HG02588 (cell line): ENCODE measurements around the gene NRG3.

Source experiments
- ATAC-seq: cut with Tn5 transposase; IDR thresholded peaks from one replicate; pipeline ENCODE4 v1.9.1; 2021; ENCODE audit warnings: mild to moderate bottlenecking, moderate library complexity; ENCODE audit not compliant: unreplicated experiment

NRG3 gene

DNA sequence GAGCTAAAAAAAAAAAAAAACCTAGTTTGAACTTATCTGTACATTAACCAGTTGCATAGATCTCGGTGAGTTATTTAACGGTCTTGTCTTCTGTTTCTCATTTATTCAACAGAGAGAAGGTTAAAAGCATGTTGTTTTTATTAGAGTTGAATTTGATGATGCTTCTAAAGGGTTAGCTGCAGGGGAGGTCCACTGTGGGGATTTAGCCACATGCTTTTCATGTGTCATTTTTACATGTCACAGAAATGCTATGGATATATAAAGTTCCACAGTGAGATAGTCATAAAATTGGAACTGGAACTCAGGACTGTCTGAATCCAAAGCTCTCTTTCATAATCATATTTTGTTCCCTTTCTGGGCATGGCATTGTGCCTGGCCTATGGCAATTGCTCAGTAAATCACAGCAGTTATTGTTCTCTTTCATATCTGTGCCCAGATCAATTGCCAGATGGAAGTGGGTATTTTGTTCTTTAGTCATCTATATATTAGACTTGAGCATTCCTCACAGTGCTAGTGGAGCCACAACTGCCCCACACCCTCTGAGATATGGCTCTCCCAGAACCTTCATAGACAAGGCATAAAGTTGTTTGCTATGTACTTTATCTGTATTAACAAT lies 578.8 kb downstream of the NRG3 start:
- ATAC-seq = no peak

DNA sequence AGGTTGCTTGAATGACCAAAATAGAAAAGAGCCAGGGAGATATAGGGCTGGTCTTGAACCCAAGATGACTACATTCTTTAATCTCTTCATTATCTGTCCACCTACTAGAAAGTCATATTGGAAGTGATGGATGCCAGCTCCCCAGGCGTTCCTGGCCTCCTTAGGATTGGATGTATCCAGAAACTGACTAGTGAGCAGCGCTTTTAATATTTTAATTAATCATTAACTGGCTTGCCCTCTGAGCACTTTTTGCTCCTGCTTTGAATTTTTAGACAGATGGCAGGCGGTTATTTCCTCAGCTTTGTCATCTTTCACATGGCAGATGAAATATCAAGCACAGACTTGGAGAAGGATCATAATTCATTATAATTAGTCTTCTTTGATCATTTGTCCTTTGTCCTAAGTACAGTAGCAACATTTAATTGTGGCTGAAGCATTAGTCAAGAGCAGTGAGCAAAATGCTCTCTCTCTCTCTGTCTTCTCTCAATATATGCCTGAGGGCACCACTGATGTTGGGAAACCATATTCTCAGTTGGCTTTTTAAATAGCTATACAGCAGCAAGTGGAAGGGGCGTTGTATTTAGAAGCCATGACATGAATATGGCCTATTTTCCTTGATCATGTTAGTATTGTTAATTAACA lies 588.0 kb downstream of the NRG3 start:
- no peak for ATAC-seq

DNA sequence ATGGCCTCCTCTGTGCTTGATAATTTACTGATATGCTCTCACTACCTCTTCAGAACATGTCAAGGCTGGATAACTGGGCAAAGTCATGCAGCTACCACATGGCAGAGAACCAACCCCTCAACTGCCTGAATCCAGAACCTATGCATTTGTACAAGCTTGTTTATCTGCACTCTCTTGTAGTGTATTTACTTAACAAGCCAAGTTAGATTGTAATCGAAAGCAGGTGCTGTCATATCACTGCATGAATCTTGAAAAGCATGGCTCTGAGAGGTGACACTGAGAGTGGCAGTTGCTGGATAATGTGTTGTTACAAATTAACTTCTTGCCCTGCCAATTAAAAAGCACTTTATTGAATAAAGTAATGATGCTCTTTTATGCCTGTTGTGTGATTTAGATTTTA lies 588.6 kb downstream of the NRG3 start:
- ATAC-seq = no peak

DNA sequence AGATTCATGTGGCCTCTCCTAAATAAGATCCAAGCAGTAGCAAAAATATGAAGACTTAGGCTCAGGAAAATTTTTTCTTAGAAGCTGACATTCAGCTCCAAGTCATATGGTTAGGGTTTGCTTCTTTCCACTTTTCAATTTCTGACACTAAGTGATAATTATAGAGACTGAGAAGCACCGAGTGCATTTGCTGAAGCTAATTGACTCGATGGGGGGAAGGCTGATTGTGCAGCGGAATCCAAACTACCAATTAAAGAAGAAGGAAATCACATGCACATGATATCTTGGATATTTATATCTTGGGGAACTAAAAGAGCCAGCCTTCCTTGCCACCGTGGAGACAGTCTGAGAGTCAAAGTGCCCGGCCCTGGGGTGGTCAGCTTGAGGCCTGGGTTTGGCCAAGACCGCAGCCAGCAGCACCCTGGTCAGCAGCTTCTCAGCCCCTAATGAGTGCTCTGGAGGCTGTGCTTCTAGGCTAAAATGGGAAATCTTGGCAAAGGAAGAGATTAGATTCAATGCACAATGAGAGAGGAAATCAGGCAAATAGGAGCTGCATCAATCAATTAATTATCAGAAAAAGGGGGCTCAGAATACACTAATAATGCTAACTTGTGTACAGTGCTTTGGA lies 589.3 kb downstream of the NRG3 start:
- no peak for ATAC-seq

DNA sequence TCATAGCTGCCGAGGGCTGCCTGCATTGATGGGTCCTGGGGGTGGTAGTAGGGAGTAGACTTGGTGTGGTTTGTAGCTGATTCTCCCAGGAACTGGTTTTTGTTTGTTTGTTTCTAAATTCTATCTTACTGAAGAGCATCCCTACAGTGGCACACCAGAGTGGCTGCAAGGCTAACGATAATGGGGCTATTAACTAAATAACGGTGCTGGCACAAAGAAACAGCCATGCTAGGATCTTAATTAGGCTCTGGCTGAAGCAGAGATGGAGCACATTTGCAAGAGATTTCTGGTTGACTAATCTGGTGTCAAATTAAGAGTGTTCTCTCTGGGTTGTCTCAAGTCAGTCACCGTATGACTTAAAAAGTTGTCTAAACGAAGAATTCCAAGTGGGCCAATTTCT lies 590.0 kb downstream of the NRG3 start:
- ATAC-seq = no peak

DNA sequence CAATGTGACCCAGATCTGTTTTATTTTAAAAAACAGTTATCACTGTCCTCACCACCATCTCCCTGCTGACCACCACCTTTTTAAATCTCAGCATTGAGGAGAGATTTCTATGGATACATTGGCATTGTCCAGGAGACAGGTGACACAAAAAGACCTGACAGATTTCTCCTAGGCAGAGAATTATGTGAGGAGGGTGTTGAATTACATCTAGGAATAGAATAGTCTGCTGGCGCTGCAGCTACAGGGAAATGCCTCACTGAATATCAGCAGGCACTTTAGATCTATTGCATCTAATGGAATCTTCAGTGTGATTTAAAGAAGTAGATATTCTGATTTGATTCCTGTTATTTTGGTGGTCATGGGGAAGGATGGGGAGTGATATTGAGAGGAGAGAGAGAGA lies 593.5 kb downstream of the NRG3 start:
- no peak for ATAC-seq

DNA sequence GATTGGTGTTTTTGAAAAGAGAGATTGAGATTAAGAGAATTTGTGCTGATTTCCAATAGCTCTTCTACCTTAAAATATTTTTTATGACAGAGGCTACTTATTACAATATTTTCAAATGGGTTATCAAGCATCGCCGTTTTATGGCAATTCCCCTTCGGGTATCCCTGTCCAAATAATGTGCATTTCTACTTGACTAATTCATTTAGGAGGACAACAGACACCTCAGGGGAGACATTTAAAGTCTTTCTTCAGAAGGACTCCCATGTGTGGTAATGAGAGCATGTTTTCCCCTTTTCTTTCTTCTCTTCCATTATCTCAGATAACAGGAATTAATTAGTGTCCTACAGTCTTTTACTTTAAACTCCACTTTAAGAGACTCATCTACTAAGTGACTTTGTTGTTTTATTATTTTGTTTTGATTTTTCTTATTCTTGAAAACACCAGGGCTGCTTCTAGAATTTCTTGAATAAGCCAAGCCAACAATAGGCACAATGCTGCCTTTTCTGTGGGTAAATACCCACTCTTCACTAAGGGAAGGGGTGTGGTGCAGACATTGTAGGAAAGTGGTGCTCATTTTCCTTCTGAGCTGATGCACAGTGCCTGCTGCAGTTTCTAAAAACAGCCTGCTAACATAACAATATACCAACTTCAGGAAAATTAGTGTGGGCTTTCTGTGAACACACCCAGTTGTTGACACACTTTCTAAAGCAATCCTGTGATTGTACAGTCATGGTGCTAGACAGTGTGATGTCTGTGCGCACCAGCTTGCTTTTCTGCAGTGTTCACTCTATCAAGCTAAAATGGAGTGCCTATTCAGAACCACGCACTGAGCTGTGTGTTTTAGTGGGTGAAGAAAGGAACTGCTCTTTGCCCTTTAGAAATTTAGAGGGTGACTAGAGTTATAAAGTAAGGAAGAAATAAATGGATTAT lies 597.7 kb downstream of the NRG3 start:
- no peak for ATAC-seq

DNA sequence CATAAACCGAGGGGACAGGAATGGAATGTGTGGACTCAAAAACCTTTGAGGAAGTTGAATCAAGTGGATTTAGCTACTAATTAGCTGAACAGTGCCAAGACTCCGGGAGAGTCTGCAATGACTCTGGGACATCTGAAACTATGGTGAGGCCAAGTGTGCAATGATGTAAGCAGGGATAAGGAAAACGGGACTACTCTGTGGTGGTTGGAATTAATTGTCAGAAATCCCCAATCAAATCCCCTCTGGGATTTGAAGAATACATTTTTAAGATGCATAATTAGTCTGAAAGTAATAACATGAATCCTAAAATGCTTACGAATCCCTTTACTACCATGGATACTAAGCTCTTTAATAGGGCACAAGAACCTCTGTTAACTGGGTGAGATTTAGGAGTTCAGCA lies 602.8 kb downstream of the NRG3 start:
- no peak for ATAC-seq

DNA sequence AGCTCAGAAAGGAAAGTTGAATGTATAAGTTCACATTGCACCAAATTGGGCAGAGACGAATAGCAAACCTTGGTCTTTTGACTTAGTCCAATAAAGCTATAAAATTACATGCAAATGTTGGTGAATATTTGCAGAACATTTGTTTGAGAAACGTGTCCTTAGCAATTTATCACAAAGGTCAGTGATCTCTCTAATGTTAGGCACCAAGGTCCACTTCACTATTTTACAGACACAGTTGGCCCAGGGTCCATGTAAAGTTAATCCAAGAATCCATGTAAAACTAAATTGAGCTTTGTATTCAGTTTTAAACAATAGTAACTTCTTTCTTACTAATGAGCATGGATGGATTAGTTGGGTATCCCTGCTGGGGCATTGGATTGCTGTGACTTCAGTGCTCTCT lies 617.7 kb downstream of the NRG3 start:
- ATAC-seq = no peak

DNA sequence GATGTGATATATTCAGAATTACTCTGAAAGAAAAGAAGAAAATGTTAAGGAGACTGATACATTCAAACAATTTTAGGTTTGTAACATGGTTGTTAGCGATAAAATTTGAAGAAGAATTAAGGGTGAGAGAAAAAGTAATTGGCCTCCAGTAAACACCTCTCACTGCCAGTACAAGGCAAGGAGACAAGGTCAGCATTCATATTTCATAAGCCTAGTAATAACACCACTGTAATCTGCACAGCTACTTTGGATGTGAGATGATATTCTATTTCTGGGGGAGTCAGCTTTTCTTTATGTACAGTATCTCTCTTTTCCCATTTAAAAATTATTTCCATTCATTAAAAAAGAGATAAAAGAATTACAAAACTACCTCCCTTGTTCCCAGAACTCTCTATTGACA lies 621.1 kb downstream of the NRG3 start:
- no peak for ATAC-seq

DNA sequence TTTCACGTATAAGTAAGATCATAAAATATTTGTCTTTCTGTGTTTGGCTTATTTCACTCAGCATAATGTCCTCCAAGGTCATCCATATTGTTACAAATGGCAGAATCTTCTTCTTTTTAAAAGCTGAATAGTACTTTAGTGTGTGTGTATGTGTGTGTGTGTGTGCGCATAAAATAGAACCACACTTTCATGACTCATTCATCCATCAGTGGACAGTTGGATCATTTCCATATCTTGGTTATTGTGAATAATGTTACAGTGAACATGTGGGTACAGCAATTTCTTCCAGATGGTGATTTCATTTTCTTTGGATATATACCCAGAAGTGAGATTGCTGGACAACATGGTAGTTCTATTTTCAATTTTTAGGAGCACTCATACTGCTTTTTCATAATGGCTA lies 622.4 kb downstream of the NRG3 start:
- ATAC-seq = no peak

DNA sequence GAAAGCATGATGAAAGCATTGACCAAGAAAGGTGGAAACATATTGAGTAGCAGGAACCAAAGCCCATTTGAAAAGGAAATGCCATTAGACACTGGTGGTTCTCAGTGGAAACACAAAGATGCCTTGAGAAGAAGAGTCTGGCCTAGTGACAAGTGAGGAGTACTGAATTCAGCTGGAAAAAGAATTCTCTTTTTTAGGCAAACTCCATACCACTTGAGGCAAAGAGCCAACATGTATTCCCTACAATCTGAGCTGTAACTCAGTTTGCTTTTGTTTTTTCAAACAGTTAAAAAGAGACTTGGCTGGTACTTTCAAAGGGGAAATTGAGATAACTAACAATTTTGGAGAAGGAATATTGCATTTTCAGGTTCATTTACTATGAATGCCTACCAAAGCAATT lies 624.0 kb downstream of the NRG3 start:
- ATAC-seq = no peak

DNA sequence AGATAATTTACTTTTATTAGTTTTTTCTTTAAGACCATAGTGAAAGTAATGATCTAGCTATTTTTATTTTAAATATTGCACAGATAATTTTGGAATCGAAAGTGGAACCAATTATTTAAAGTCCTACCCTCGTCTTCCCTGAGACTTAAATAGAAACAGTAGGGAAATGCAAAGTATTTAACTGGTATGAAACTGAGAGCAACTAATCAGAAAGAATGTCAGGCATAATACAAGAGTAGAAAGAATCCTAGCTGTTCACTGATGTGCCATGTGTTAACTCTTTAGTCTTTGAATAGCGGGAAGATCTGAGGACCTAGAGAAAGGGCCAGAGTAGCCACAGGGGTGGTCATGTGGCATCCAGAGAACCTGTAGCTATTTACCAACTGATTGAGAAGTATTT lies 630.0 kb downstream of the NRG3 start:
- no peak for ATAC-seq

DNA sequence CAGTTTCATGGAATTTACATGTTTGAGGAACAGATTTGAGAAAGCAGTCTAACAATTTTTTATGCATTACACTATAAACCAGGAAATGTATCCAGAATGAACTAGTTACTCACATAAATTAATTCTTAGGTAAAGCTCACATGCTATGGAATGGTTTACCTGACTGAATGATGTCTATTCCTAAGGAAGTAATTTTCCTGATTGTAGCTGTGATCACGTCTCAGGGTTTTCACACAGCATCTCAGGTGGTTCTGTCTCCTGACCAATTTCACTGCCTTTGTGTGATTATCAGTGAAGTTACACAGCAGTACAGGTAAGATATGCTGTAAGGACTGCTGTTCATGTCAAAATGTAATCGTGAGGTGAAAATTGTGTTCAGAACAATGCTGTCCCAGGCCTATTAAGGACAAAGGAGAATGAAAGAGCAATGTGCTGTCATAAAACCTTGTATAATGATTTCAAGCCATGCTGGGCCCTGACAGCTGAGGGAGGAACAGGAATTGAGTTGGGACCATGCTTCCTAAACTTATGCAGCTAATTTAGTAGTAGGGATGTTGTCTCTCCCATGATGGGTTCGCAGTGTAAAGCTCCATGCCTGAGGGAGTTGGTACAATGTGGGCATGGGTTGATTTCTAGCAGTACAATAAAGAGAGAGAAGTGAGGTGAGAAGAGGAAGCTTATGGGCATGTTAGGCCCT lies 631.8 kb downstream of the NRG3 start:
- ATAC-seq = no peak

DNA sequence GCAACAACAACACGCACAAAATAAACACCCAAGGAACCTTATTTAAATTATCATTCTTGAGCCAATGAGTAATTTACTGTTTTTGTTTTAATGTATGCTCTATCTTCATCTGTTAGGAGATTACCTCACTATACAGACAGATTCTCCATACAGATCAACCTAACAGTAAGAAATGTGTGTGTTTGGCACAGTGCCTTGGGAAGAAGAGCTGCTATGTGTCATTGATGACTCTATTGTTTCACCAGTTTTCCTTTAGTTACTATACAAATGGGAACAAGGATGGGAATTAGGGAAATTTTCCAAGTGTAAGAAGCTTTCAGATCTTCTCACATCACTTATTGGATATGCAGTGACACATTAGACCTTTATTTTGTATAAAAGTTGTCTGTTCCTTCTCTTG lies 640.3 kb downstream of the NRG3 start:
- ATAC-seq = no peak

DNA sequence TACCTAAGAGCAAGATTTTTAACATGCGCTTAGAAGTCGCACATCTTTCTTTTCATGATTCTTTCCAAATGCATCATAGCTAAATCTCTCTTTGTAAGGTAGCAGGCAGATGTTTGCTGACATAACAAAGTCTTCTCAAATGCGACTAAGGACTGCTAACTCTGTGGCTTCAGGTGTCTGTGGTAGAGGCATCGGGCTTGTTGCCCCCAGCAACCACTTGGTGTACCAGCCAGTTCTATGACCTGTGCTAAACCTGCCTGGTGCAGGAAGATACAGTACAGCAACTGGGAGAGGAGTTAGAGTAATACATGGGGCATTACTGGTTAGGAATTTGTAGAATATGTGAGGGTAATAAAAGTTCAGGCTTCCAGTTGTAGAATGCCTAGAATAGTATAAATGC lies 654.1 kb downstream of the NRG3 start:
- ATAC-seq = no peak

DNA sequence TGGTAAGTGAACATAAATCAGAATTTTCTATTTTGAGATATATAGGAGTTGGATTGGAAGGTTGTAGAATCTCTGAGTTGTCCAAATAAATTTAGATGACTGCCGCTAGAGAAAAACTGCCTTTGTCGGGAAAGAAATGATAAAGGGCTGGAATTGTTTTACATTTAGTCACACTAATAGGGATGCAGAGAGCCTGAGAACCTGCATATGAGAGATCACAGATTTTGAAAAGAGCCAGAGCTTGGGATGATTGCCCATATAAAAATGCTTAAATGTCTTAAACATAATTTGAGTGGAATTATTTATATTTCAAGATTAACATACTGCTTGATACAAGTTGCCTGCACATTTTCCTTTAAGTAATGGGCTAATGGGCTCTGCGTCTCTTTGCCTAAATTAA lies 660.5 kb downstream of the NRG3 start:
- ATAC-seq = no peak

DNA sequence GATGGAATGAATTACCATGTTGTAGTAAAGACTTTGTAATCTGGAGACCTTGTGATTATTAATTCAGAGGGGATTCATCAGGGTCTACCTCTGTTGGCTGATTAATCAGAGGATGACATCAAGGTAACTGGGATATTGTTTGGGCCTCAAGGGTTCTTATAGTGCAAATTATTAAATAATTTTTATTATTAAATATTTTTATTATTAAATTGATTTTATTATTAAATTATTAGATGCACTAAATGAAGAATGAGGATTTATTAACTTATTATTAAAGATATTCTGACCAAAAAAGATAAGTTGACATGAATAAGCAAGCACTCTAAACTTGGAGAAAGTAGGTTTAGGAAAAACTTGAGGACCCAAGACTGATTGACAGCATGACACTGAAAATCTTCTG lies 661.7 kb downstream of the NRG3 start:
- no peak for ATAC-seq

DNA sequence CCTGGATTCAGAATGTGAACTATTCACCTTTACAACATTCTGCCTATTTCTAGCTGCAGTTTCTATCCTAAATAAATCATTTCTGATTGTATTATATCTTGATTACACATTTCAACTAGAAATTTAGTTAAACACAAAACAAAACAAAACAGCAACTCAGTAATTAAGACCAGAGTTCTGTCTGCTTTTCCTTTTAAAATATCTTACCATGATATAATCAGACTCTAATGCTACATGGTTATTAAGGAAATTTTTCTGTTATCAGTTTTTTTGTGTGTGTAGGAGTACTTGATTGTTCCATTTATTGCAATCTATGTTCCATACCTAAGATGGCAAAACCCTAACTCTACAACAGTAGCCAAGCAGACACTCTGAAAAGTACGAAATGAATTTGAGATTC lies 663.3 kb downstream of the NRG3 start:
- ATAC-seq = no peak

DNA sequence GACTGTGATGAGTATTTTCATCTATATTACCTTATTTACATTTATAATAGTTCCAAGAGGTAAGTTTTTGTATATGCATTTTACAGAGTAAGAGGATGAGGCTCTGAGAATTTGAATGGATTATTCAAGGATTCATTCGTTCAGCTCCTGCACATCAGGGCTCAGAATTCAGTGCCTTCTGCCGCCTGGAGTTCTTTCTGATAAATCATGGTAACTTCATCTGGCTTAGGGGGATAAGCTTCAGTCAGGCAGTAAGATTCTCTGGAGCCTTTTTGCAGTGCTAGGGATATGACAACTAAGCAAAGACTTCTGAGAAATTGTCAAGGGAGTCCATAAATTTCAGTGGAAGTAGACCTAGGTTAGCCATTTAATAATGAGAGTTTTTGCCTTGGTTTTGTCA lies 668.6 kb downstream of the NRG3 start:
- ATAC-seq = no peak

DNA sequence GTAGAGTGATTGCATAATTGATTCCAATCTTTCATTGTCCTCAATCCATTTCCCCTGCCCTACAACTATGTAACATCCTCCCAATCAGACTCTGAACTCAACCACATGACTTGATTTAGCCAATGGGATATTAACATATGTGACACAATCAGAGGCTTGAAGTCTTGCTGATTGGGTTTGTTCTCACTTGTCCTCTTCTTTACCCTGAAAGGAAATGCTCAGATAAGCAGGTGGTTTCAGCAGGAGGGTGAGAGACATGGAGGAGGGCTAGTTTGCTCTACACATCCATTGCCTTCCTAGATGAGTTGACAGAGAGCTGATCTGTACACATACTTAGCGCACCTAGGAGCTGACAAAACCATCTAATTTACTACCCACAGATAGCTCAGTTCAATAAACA lies 669.4 kb downstream of the NRG3 start:
- ATAC-seq = no peak
